WERI-Rb-1 (cell line): ENCODE measurements around the gene DST.

Experiments used
- DNase-seq: peaks from one replicate; pipeline ENCODE4 v3.0.0-alpha.2; 2020
- H3K27ac ChIP-seq: fragments of 250-450 bp; sonication (Bioruptor Pico); 2 replicates; pipeline ENCODE4 v1.5.1; 2020; ENCODE audit warnings: mild to moderate bottlenecking, moderate library complexity
- H3K27me3 ChIP-seq: fragments of 250-450 bp; sonication (Bioruptor Pico); 2 replicates; pipeline ENCODE4 v1.5.1; 2021; ENCODE audit warnings: mild to moderate bottlenecking, low read depth, moderate library complexity; ENCODE audit not compliant: insufficient read depth, severe bottlenecking
- H3K36me3 ChIP-seq: fragments of 250-450 bp; sonication (Bioruptor Pico); 2 replicates; pipeline ENCODE4 v1.5.1; 2020; ENCODE audit warnings: mild to moderate bottlenecking, moderate library complexity
- H3K4me3 ChIP-seq: 2 replicates; pipeline ENCODE4 v1.5.1; 2011; ENCODE audit warnings: low read depth, mild to moderate bottlenecking, control low read depth, low read length
- H3K9me3 ChIP-seq: fragments of 250-450 bp; sonication (Bioruptor Pico); 2 replicates; pipeline ENCODE4 v1.5.1; 2021; ENCODE audit warnings: mild to moderate bottlenecking, moderate library complexity; ENCODE audit not compliant: severe bottlenecking
- TF ChIP-seq, protein P1 (sequence below): IDR thresholded peaks from 2 replicates; pipeline ENCODE4 v1.5.1; 2011; ENCODE audit warnings: low read depth, mild to moderate bottlenecking, control low read depth, inconsistent platforms, low read length

Gene DST

GRCh38 chr6:56684342-56685101 lies 41.8 kb upstream of the DST start:
- peaks cover 13% of the 10 kb centered on the region for H3K36me3 ChIP-seq
- no peaks in the 10 kb centered on the region for H3K9me3 ChIP-seq
- no peak overlapping the region for H3K27ac ChIP-seq
- no peak overlapping the region for H3K4me3 ChIP-seq
- TF ChIP-seq, protein P1, sequence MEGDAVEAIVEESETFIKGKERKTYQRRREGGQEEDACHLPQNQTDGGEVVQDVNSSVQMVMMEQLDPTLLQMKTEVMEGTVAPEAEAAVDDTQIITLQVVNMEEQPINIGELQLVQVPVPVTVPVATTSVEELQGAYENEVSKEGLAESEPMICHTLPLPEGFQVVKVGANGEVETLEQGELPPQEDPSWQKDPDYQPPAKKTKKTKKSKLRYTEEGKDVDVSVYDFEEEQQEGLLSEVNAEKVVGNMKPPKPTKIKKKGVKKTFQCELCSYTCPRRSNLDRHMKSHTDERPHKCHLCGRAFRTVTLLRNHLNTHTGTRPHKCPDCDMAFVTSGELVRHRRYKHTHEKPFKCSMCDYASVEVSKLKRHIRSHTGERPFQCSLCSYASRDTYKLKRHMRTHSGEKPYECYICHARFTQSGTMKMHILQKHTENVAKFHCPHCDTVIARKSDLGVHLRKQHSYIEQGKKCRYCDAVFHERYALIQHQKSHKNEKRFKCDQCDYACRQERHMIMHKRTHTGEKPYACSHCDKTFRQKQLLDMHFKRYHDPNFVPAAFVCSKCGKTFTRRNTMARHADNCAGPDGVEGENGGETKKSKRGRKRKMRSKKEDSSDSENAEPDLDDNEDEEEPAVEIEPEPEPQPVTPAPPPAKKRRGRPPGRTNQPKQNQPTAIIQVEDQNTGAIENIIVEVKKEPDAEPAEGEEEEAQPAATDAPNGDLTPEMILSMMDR = no peak
- H3K27me3 ChIP-seq = no peaks in the 10 kb centered on the region
- no peak for DNase-seq

DNA sequence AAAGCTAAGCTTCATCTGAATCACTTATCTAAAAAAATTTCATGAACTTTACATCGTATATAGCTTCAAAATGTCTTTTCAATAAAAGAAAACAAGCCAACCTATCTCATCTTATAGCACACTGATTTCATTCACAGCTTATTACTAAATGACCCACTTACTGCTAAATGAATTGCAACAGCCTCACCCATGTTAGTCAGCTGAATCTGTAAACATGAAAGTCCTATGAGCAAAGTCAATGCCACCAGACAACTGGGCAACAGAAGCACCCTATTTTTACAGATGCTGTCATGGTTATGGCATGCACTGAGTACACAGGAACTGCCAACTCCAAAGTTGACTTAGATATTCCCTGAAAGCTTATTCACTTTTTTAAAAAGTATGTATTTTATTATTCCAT lies 41.2 kb upstream of the DST start:
- peaks cover 13% of the 10 kb centered on the region for H3K36me3 ChIP-seq
- H3K27ac ChIP-seq = no peak overlapping the region
- no peaks in the 10 kb centered on the region for H3K27me3 ChIP-seq
- H3K9me3 ChIP-seq = no peaks in the 10 kb centered on the region
- DNase-seq = no peak
- no peak overlapping the region for H3K4me3 ChIP-seq
- TF ChIP-seq, protein P1 = no peak

DNA sequence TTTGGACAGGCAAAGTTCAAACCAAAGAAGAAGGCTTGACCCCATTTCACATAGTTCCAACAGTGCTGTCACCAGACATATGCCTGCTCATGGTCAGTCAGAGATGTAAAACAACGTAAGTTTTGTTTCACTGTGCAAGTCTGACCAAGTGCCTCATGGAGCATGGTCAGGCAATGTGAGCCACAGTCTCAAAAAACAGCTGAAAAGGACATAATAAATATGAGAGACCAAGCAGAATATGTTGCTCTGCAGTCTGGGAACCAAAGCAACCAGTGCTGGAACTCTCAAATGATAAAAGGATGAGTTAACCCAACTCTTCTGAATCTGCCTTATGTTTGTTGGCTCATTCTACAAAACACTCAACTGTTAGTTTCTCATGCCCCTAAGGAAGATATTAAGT lies 39.9 kb upstream of the DST start:
- Histone ChIP-seq H3K36me3 (peaks cover 13% of the 10 kb centered on the region), H3K9me3 (no peaks in the 10 kb centered on the region), H3K4me3 (no peak overlapping the region), H3K27ac (no peak overlapping the region), H3K27me3 (no peaks in the 10 kb centered on the region)
- DNase-seq = no peak
- TF ChIP-seq, protein P1 = no peak

GRCh38 chr6:56677559-56677958 lies 34.9 kb upstream of the DST start:
- TF ChIP-seq, protein P1 = no peak
- no peak for DNase-seq
- H3K27ac ChIP-seq = no peak overlapping the region

GRCh38 chr6:56671651-56672461 lies 29.2 kb upstream of the DST start:
- peak; percentile 91 for DNase-seq
- H3K36me3 ChIP-seq = peaks cover 20% of the 10 kb centered on the region
- H3K27me3 ChIP-seq = no peaks in the 10 kb centered on the region
- peak overlapping the region; percentile 85 for H3K27ac ChIP-seq
- TF ChIP-seq, protein P1 = no peak
- H3K4me3 ChIP-seq = peak overlapping the region; percentile 6; the same call in 1 of the 2 replicates
- H3K9me3 ChIP-seq = peaks cover 9% of the 10 kb centered on the region

More at GRCh38 chr6:56677559-56677958, 34.9 kb upstream of the DST start:
- H3K27me3 ChIP-seq = no peaks in the 10 kb centered on the region
- no peak overlapping the region for H3K4me3 ChIP-seq
- H3K36me3 ChIP-seq = peaks cover 8% of the 10 kb centered on the region
- H3K9me3 ChIP-seq = peaks cover 9% of the 10 kb centered on the region
